Activated T-cell treated with anti-CD3 and anti-CD28 coated beads, Interleukin-2, amount 50 U/mL, for 1 hour (primary cell): ENCODE measurements around the gene BCAS4.

Experiments used
- DNase-seq: peaks from one replicate; pipeline ENCODE4 v3.0.0-alpha.2; 2020

Gene BCAS4

DNA sequence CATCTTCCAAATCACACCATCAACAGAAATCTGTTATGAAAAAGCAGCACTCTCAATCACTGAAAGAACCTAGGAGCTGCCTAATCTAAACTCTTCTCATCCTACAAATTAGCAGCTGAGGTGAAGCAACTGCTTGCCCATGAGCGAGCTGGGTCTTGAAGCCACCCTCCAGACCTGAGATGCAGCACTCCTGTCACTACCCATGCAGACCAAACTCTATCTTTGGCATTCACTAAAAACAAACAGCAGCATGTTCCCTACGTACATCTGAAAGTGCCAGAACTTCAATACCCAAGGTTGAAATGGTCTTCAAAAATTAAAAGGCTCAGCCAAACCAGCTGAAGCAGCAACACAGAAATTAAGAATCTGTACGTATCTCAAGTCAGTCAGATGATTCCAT, 122.1 kb downstream of the BCAS4 start:
- DNase-seq: no peak

DNA sequence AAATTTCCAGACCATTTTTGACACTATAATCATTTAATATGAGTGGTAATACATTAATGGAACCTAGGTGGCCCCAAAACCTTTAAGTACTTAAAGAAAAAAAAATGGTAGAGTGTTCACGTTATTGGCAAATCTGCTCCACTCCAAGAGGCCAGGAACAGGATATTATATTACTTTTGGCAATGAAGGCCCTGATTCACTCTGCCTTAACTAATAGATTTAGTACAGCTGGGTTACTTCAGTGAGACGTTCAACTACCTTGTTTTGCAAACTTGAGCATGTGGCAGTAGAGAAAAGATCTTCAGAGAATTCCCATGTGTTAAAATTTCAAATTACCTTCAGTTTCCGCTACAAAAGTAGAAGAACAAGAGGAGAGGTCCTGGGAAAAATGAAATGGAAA, 123.5 kb downstream of the BCAS4 start:
- DNase-seq: no peak

DNA sequence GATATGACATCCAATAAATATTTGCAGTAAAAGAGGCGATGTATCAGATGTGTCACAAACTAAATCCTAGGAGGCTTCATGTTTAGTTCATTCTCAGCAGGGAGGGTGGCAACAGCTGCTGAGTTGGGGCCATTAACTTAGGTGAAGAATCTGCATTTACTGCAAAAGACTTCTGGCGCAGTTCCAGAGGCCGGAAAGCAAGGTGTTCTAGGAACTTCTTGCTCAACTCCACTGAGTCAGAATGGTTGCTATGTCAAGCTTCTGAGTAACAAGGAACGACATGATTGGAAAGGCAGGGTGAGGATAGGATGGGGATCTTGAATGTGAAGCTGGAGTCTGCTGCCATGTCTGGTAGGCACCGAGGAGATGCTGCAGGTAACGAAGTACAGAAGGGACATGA, 124.7 kb downstream of the BCAS4 start:
- no peak for DNase-seq

DNA sequence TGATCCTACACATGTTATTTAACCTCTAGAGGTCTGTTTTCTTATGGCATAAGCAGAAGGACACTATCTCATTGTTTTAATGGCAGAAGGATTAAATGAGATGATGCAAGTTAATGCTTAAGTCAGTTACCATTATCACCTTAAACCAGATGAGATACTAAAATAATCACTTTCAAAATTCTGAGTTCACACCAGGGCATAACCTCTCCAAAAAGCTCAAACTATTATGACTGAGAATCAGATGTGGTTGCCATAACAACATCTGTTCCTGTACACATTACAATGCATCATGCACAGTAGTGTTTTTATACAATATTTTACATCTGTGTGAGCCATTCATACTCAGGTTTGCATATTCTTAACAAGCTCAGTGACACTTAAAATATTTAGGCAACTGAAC, 126.1 kb downstream of the BCAS4 start:
- DNase-seq: no peak

DNA sequence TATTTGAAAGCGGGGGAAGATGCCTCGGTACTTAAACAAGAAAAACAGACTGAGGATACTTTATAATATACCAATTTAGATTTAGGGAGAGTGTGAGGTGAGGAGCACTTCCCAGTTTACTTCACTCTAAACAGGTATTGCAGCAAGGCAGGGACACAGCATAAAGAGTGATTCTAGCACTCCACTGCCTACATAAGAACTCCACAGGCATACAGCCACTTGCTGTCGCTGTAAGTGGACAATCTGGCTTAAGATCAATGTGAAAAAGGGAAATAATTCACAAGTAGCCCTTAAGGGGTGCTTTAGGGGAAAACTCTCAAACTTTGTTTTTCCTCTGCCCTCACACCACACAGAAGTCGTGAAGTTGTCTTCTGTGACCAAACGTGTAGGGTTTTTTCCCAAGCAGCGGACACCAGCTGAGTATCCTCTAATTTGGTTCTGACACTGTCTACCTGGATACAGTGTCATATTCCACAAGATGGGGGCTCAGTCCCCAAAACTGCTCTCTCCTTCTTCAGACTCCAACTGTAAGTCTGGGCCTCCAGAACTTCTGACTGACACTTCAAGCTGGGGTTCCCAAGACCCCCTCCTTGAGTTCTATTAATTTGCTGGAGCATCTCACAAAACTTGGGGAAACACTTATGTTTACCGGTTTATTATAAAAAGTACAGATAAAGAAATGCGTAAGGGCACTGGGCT, 127.1 kb downstream of the BCAS4 start:
- DNase-seq: no peak

DNA sequence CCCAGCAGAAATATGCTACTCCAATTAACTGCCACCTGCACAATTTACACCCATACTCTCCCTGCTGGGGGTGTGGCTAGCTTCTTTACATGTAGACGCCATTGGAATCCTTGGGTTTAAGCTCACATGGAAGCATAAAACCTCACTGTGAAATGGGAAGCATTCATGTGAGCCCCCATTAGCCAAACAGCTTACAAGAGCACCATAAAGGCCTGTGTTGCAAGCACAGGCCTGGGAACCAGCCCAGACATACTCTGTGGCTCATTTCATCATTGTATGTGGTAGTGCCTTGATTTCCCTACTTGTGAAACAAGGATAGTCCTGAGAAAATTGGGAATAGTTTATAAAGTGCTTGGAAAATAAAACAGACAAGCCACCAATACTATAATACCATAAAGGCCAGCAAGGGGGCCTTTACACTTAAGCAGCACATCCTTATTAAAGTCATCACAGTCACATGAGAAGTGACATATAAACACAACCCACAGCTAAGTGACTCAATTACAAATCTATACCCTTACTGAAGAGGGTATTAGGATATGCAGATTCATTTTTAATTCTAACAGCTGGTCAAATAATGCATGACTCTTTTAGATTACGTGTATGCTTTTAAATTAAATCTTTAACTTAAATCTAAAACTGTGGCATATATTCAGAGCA, 129.5 kb downstream of the BCAS4 start:
- DNase-seq: no peak

DNA sequence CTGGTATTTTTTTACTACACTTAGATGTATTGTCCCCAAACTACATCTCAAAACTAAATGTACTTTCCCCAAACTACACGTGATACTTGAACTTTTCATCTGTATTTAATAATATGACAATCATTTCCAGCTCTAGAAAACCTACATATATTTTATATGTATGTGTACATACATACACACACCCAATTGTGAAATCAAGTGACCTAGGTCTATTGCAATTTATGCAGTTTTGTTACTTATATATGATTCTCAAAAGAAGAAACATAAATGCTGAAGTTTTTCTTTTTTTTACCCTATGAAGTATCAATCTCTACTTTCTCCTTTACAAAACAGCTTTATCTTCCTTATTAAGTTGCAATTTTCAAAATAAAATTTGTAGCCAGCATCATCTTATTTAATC, 131.7 kb downstream of the BCAS4 start:
- no peak for DNase-seq
